AG09319 (cell line): ENCODE measurements around the gene SRCIN1.

Experiments
- DNase-seq: peaks from one replicate; pipeline ENCODE4 v3.0.0-alpha.2; 2010; ENCODE audit warnings: low read depth; ENCODE audit errors: extremely low read depth
- TF ChIP-seq, protein P1 (sequence below): IDR thresholded peaks from 2 replicates; pipeline ENCODE4 v1.5.1; 2011; ENCODE audit warnings: low read depth, mild to moderate bottlenecking, inconsistent platforms, low read length, moderate library complexity

The SRCIN1 gene

DNA sequence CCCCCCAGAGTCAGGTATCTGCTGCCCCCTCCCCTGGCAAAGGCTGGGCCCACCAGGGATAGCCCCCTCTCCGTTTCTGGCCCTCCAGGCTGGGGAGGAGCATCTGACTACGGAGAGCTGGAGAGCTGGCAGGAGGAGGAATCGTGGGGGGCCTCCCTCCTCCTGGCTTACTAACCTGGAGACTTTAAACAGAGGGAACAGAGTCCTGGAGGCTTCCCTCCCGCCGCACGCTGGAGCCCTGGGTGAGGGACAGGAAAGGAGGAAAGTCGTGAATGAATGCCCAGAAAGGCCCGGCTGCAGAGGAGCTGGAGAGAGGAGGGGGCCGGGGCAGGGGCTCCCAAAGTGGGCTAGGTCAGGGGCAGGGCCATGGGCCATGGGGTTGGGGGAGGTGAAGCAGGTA, 9.9 kb downstream of the SRCIN1 start:
- TF ChIP-seq, protein P1, sequence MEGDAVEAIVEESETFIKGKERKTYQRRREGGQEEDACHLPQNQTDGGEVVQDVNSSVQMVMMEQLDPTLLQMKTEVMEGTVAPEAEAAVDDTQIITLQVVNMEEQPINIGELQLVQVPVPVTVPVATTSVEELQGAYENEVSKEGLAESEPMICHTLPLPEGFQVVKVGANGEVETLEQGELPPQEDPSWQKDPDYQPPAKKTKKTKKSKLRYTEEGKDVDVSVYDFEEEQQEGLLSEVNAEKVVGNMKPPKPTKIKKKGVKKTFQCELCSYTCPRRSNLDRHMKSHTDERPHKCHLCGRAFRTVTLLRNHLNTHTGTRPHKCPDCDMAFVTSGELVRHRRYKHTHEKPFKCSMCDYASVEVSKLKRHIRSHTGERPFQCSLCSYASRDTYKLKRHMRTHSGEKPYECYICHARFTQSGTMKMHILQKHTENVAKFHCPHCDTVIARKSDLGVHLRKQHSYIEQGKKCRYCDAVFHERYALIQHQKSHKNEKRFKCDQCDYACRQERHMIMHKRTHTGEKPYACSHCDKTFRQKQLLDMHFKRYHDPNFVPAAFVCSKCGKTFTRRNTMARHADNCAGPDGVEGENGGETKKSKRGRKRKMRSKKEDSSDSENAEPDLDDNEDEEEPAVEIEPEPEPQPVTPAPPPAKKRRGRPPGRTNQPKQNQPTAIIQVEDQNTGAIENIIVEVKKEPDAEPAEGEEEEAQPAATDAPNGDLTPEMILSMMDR: no peak
- DNase-seq: no peak

DNA sequence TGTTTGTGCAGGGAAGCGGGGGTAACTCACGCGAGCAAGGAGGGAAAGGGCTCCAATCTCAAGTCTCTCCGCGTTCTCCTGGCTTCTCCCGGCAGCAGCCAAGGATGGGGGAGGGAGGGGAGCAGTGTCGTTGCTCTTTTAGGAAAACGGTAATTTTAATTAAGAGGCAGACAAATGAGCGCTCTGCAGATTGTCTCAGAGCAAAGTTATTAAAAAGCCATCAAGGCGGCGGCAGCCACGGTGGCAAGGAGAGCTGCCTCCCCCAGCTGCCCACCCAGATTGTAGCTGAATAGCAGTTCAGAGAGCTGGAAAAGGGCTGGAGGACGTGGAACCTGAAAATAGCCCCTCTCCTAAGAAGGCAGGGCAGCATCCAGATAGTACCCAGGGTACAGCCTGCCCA, 11.6 kb downstream of the SRCIN1 start:
- TF ChIP-seq, protein P1: no peak
- DNase-seq: no peak

DNA sequence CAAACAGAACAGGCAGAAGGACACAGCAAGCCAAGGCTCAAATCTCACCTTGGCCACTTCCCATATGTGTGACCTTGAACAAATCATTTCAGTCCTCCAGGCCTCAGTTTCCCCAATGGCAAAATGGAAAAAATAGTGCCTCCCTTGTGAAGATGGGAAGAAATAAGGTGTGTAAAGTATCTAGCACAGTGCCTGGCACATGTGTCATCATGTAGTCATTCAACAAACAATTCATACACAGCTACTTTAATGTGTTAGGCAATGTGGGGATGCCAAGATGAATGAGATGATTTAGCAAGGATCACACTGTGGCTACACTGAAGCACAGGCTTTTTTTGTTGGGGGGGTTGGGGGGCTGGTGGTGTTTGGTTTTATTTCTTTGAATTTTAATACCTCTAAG, 13.3 kb downstream of the SRCIN1 start:
- TF ChIP-seq, protein P1: no peak

DNA sequence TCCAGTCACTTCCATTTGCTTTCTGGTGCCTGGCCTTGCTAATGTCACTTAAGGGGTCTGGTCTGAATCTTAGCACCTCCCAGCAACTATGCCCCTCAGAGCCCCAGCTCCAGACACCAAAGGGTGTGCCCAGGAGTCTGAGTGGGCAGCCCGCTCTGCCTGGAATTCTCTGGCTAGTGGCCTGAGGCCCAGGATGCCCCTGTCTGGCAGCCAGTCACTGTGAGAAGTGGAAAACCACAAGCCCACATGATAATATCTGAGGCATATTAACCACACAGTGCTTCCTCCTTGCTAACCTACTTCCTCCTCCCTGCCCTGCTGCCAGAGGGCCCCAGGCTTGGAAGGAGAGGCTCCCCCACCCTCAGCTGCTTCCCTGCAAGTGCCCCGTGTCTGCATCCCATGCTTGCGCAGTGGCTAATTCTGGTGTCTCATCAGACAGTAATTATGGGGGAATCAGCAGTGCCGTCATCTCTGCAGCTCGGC, 14.0 kb downstream of the SRCIN1 start:
- DNase-seq: no peak
- TF ChIP-seq, protein P1: no peak

More for the DNA sequence above, 13.3 kb downstream of the SRCIN1 start:
- DNase-seq: no peak

DNA sequence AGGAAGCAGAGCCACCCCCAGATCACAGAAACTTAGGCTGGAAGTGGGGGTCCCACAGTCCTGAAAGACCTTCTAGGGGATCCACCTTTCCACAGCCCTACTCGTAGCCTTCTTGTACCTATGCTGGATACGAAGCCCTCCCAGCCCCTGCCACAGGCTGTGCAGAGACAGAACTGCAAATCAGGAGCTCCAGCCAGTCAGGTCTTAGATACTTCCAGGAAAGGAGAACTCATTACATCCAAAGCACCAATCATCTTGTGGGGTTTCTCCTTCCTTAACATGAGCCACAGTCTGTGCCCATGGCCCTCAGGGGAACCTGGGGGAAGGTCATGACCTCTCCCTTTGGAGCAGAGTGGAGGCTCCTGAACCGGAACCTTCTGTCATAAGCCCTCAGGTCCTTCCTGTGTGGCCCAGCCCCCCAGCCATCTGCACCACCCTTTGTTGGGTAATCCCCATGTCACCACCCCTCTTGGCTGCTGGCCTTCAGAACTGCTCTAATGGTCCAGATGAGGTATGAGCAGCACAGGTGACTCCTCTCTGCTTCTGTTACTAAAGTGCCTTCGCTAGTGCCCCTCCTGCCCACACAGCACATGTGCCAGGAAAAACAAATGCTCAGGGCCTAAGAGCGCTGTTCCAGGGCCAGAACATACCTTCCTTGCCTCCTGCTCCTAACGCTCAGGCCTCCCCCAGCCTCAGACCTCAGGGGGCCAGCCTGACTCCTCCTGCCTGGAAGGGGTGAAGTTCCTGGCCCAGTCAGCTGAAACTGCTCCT, 14.6 kb downstream of the SRCIN1 start:
- no peak for DNase-seq

DNA sequence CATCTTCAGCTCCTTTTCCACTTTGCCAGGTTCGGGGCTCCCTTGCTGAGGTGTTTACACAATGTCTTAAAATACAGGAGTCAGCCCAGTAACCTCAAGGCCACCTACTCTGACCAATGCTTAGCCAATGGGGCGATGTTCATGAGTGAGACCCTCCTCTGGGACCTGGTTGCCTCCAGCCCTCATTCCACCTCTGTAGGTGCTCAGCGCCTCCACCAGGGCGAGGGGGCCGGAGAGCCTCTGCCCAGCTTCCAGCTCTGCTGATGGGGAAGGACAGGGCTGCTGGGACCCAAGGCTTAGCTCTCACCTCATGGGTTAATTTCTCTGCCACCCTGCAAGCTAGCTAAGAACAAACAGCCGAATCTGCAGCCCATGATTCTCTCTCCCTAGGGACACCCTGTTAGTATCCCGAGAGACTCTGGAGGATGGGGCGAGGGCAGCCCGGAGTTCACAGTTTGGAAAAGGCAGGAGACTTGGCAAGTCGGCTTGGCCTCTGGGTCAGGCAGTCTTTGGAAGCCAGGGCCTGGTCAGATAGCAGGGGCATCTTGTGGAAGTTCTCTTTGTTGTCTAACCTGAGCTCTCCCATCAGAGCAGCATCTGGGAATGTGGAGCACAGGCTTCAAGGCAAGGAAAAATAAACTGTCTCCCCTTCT, 16.2 kb downstream of the SRCIN1 start:
- DNase-seq: no peak
- TF ChIP-seq, protein P1: no peak

More for the DNA sequence above, 14.6 kb downstream of the SRCIN1 start:
- TF ChIP-seq, protein P1: no peak

DNA sequence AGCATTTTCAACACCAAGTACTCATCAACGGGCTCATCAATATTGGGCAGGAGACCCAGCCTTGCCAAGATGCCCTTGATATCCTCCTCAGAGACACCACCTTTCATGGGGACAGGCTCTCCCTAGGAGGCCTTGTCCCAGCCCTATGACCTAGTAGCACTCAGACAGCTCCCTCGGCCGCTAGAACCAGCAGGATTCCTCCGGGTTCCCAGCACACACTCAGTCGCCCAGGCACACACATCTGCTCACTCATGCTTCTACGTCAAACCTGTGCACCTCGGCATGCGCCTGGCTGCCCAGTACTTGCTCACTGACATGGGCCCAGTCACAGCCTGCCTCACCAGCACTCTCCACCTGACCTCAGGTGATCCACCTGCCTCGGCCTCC, 17.0 kb downstream of the SRCIN1 start:
- no peak for DNase-seq
- TF ChIP-seq, protein P1: no peak
